ENCODE measurements around the gene ERBB4. TPM values are rescaled to one million over a fixed set of nuclear protein-coding genes. Genes with fewer than 3 reads are reported as not detected.

ERBB4 gene
- total RNA-seq, 1 donor from 2014 or later: 2.6 TPM

DNA sequence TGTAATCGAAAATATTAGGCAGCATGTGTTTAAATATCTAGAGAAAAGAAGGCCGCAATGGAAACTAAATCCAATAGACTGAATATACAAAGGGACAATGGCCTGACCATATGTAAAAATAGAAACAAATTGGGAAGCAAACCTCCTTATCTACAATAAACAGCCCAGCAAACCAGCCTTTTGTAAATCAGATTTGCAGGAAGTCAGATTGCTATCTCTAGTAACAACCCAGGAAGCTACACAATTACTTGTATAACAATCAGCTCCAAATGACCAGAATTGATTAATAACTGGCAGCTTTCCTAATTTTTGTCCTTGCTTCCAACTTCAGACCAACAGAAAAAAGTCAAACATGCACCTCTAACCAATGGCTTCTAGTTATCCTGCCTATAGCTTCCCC lies 1122.2 kb downstream of the ERBB4 start:
- TF ChIP-seq, protein P1, sequence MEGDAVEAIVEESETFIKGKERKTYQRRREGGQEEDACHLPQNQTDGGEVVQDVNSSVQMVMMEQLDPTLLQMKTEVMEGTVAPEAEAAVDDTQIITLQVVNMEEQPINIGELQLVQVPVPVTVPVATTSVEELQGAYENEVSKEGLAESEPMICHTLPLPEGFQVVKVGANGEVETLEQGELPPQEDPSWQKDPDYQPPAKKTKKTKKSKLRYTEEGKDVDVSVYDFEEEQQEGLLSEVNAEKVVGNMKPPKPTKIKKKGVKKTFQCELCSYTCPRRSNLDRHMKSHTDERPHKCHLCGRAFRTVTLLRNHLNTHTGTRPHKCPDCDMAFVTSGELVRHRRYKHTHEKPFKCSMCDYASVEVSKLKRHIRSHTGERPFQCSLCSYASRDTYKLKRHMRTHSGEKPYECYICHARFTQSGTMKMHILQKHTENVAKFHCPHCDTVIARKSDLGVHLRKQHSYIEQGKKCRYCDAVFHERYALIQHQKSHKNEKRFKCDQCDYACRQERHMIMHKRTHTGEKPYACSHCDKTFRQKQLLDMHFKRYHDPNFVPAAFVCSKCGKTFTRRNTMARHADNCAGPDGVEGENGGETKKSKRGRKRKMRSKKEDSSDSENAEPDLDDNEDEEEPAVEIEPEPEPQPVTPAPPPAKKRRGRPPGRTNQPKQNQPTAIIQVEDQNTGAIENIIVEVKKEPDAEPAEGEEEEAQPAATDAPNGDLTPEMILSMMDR (IDR thresholded peaks at IDR 0.05; ENCODE audit: insufficient read depth, low read length, poor library complexity, severe bottlenecking): no peak
- DNase-seq (ENCODE audit: low read depth): no peak
- Histone ChIP-seq H3K27me3 (ENCODE audit: control insufficient read depth, insufficient read depth, low read length) (no peaks in the 10 kb centered on the region), H3K4me3 (ENCODE audit: low read depth, low read length) (no peak overlapping the region), H3K36me3 (ENCODE audit: control insufficient read depth, insufficient read depth, low read length) (no peaks in the 10 kb centered on the region)

DNA sequence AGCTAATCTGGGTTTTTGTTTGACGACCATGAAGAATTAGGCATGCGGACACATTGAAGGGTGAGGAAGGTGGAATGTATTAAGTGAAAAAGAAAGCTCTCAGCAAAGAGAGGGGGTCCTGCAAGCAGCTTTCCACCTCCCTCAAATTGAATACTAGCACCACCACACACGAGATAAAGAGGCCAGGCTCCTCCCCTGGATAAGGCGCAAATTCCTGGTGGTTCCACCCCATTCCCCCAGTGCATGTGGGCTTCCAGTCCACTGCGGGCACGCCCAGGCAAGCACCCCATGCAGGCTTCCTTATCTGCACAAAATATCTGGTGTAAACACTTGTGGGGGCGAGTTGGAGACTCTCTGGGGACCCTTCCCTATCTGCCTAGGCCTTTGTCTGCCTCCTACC lies 1124.9 kb downstream of the ERBB4 start:
- no peaks in the 10 kb centered on the region for H3K27me3 ChIP-seq (ENCODE audit: control insufficient read depth, insufficient read depth, low read length)
- TF ChIP-seq, protein P1 (IDR thresholded peaks at IDR 0.05; ENCODE audit: insufficient read depth, low read length, poor library complexity, severe bottlenecking): no peak
- H3K4me3 ChIP-seq (ENCODE audit: low read depth, low read length): no peak overlapping the region
- no peaks in the 10 kb centered on the region for H3K36me3 ChIP-seq (ENCODE audit: control insufficient read depth, insufficient read depth, low read length)
- DNase-seq (ENCODE audit: low read depth): no peak

GRCh38 chr2:211408483-211408891 lies 1130.1 kb downstream of the ERBB4 start:
- Histone ChIP-seq H3K27me3 (ENCODE audit: control insufficient read depth, insufficient read depth, low read length) (no peaks in the 10 kb centered on the region), H3K4me3 (ENCODE audit: low read depth, low read length) (no peak overlapping the region), H3K36me3 (ENCODE audit: control insufficient read depth, insufficient read depth, low read length) (no peaks in the 10 kb centered on the region)
- DNase-seq (ENCODE audit: low read depth): peak; percentile 44
- TF ChIP-seq, protein P1 (IDR thresholded peaks at IDR 0.05; ENCODE audit: insufficient read depth, low read length, poor library complexity, severe bottlenecking): no peak

DNA sequence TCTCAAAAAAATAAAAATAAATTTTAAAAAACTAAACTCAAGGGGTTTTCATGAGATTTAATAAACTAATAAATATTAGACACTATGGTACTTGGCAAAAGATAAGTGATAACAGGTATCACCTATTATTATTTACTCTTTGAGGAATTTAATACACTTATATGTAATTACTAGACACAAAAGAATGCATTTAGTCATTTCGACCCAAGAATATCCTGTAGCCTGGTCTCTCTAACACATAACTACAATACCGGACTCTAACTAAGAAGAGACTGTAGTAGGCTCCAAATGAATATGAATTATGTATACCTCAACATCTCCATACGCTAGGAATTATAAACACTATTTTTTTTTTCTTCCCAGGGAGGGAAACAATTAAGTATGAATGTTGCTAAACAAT lies 1131.5 kb downstream of the ERBB4 start:
- Histone ChIP-seq H3K36me3 (ENCODE audit: control insufficient read depth, insufficient read depth, low read length) (no peaks in the 10 kb centered on the region), H3K27me3 (ENCODE audit: control insufficient read depth, insufficient read depth, low read length) (no peaks in the 10 kb centered on the region), H3K4me3 (ENCODE audit: low read depth, low read length) (no peak overlapping the region)
- DNase-seq (ENCODE audit: low read depth): no peak
- TF ChIP-seq, protein P1 (IDR thresholded peaks at IDR 0.05; ENCODE audit: insufficient read depth, low read length, poor library complexity, severe bottlenecking): no peak

GRCh38 chr2:211405036-211405435 lies 1133.6 kb downstream of the ERBB4 start:
- Histone ChIP-seq H3K36me3 (ENCODE audit: control insufficient read depth, insufficient read depth, low read length) (no peaks in the 10 kb centered on the region), H3K27me3 (ENCODE audit: control insufficient read depth, insufficient read depth, low read length) (no peaks in the 10 kb centered on the region), H3K4me3 (ENCODE audit: low read depth, low read length) (no peak overlapping the region)
- DNase-seq (ENCODE audit: low read depth): no peak
- TF ChIP-seq, protein P1 (IDR thresholded peaks at IDR 0.05; ENCODE audit: insufficient read depth, low read length, poor library complexity, severe bottlenecking): no peak

GRCh38 chr2:211404098-211404497 lies 1134.5 kb downstream of the ERBB4 start:
- no peak overlapping the region for H3K4me3 ChIP-seq (ENCODE audit: low read depth, low read length)
- TF ChIP-seq, protein P1 (IDR thresholded peaks at IDR 0.05; ENCODE audit: insufficient read depth, low read length, poor library complexity, severe bottlenecking): no peak
- no peak for DNase-seq (ENCODE audit: low read depth)
- H3K36me3 ChIP-seq (ENCODE audit: control insufficient read depth, insufficient read depth, low read length): no peaks in the 10 kb centered on the region
- no peaks in the 10 kb centered on the region for H3K27me3 ChIP-seq (ENCODE audit: control insufficient read depth, insufficient read depth, low read length)

Measured in kidney epithelial cell (primary cell).